ENCODE data around the gene WDR5. TPM values are rescaled to one million over a fixed set of nuclear protein-coding genes. Genes with fewer than 3 reads are reported as not detected.

The WDR5 gene
- total and polyA plus RNA-seq, 4 experiments from 2014 or later = 14.6 to 32.7 (median 23.4) TPM

GRCh38 chr9:134126373-134126772 lies 9.5 kb upstream of the WDR5 start:
- H3K9me3 Mint-ChIP-seq = no peaks in the 10 kb centered on the region
- no peaks in the 10 kb centered on the region for H3K4me1 Mint-ChIP-seq
- POLR2A ChIA-PET (ENCODE audit: partially characterized antibody) = no interaction called here
- H3K4me1 ChIP-seq (ENCODE audit: insufficient read depth, low read length) = no peaks in the 10 kb centered on the region
- intact Hi-C loops (cut with micrococcal nuclease) = no loop called here
- no peaks in the 10 kb centered on the region for H3K27me3 Mint-ChIP-seq
- H3K4me3 ChIP-seq (ENCODE audit: low read length in 2 of 2) = no peak overlapping the region
- H3K4me3 Mint-ChIP-seq = no peak overlapping the region
- H3K27me3 ChIP-seq (ENCODE audit: insufficient read depth, low read length) = no peaks in the 10 kb centered on the region
- CTCF ChIA-PET (ENCODE audit: partially characterized antibody) = no interaction called here
- H3K36me3 ChIP-seq (ENCODE audit: insufficient read depth, low read length) = no peaks in the 10 kb centered on the region
- H3K27ac Mint-ChIP-seq = no peak overlapping the region
- no peak for DNase-seq
- H3K36me3 Mint-ChIP-seq = no peaks in the 10 kb centered on the region
- H3K9me3 ChIP-seq (ENCODE audit: control insufficient read depth in 1 of 2, low read length in 2 of 2) = no peaks in the 10 kb centered on the region
- H3K27ac ChIP-seq (ENCODE audit: low read depth, low read length) = no peak overlapping the region

GRCh38 chr9:134127065-134127580 lies 8.8 kb upstream of the WDR5 start:
- DNase-seq = no peak

GRCh38 chr9:134127616-134128015 lies 8.3 kb upstream of the WDR5 start:
- Mint-ChIP-seq H3K27me3 (no peaks in the 10 kb centered on the region), H3K9me3 (no peaks in the 10 kb centered on the region), H3K4me3 (no peak overlapping the region), H3K27ac (no peak overlapping the region), H3K4me1 (peaks cover 0 to 2% (median under 1%) of the 10 kb centered on the region in 4 donors), H3K36me3 (no peaks in the 10 kb centered on the region)
- Histone ChIP-seq H3K27me3 (ENCODE audit: insufficient read depth, low read length) (no peaks in the 10 kb centered on the region), H3K4me1 (ENCODE audit: insufficient read depth, low read length) (no peaks in the 10 kb centered on the region), H3K4me3 (ENCODE audit: low read length in 2 of 2) (no peak overlapping the region), H3K27ac (ENCODE audit: low read depth, low read length) (no peak overlapping the region), H3K9me3 (ENCODE audit: control insufficient read depth in 1 of 2, low read length in 2 of 2) (no peaks in the 10 kb centered on the region), H3K36me3 (ENCODE audit: insufficient read depth, low read length) (no peaks in the 10 kb centered on the region)
- no peak for DNase-seq
- intact Hi-C loops (cut with micrococcal nuclease) = no loop called here
- ChIA-PET POLR2A (ENCODE audit: partially characterized antibody) (no interaction called here), CTCF (ENCODE audit: partially characterized antibody) (no interaction called here)

More at GRCh38 chr9:134127065-134127580, 8.8 kb upstream of the WDR5 start:
- Mint-ChIP-seq H3K36me3 (no peaks in the 10 kb centered on the region), H3K4me3 (no peak overlapping the region), H3K9me3 (no peaks in the 10 kb centered on the region), H3K4me1 (peaks cover 0 to 2% (median 0%) of the 10 kb centered on the region in 4 donors), H3K27ac (no peak overlapping the region), H3K27me3 (no peaks in the 10 kb centered on the region)
- intact Hi-C loops (cut with micrococcal nuclease) = no loop called here
- H3K27ac ChIP-seq (ENCODE audit: low read depth, low read length) = no peak overlapping the region
- H3K9me3 ChIP-seq (ENCODE audit: control insufficient read depth in 1 of 2, low read length in 2 of 2) = no peaks in the 10 kb centered on the region
- no peaks in the 10 kb centered on the region for H3K36me3 ChIP-seq (ENCODE audit: insufficient read depth, low read length)
- no peaks in the 10 kb centered on the region for H3K27me3 ChIP-seq (ENCODE audit: insufficient read depth, low read length)
- ChIA-PET CTCF (ENCODE audit: partially characterized antibody) (no interaction called here), POLR2A (ENCODE audit: partially characterized antibody) (no interaction called here)
- H3K4me3 ChIP-seq (ENCODE audit: low read length in 2 of 2) = no peak overlapping the region
- H3K4me1 ChIP-seq (ENCODE audit: insufficient read depth, low read length) = no peaks in the 10 kb centered on the region

GRCh38 chr9:134128727-134129679 lies 6.9 kb upstream of the WDR5 start:
- POLR2A ChIA-PET (ENCODE audit: partially characterized antibody) = no interaction called here
- no peak for DNase-seq
- no peaks in the 10 kb centered on the region for H3K9me3 ChIP-seq (ENCODE audit: control insufficient read depth in 1 of 2, low read length in 2 of 2)
- Mint-ChIP-seq H3K4me3 (no peak overlapping the region), H3K9me3 (no peaks in the 10 kb centered on the region), H3K27me3 (no peaks in the 10 kb centered on the region), H3K27ac (no peak overlapping the region), H3K4me1 (peaks cover 4 to 6% (median 4%) of the 10 kb centered on the region in 4 donors), H3K36me3 (no peaks in the 10 kb centered on the region)
- H3K36me3 ChIP-seq (ENCODE audit: insufficient read depth, low read length) = no peaks in the 10 kb centered on the region
- no peaks in the 10 kb centered on the region for H3K4me1 ChIP-seq (ENCODE audit: insufficient read depth, low read length)
- CTCF ChIA-PET (ENCODE audit: partially characterized antibody) = no interaction called here
- no peak overlapping the region for H3K27ac ChIP-seq (ENCODE audit: low read depth, low read length)
- H3K27me3 ChIP-seq (ENCODE audit: insufficient read depth, low read length) = no peaks in the 10 kb centered on the region
- intact Hi-C loops (cut with micrococcal nuclease) = no loop called here
- H3K4me3 ChIP-seq (ENCODE audit: low read length in 2 of 2) = no peak overlapping the region

GRCh38 chr9:134130503-134131375 lies 5.1 kb upstream of the WDR5 start:
- POLR2A ChIA-PET (ENCODE audit: partially characterized antibody) = interaction anchor here (0.9 kb wide), 1 partner anchor 34 kb away, joined by 4 read pairs; the partner anchor contains the start of gene RNU6ATAC
- Mint-ChIP-seq H3K9me3 (no peaks in the 10 kb centered on the region), H3K27ac (peak overlapping the region in 1 of 7 donors; percentile 76), H3K4me3 (no peak overlapping the region), H3K36me3 (no peaks in the 10 kb centered on the region), H3K27me3 (no peaks in the 10 kb centered on the region), H3K4me1 (peaks cover 10 to 16% (median 14%) of the 10 kb centered on the region in 4 donors)
- Histone ChIP-seq H3K9me3 (ENCODE audit: control insufficient read depth in 1 of 2, low read length in 2 of 2) (no peaks in the 10 kb centered on the region), H3K27me3 (ENCODE audit: insufficient read depth, low read length) (no peaks in the 10 kb centered on the region), H3K36me3 (ENCODE audit: insufficient read depth, low read length) (no peaks in the 10 kb centered on the region), H3K4me1 (ENCODE audit: insufficient read depth, low read length) (peaks cover 10% of the 10 kb centered on the region), H3K4me3 (ENCODE audit: low read length in 2 of 2) (no peak overlapping the region), H3K27ac (ENCODE audit: low read depth, low read length) (no peak overlapping the region)
- no peak for DNase-seq
- CTCF ChIA-PET (ENCODE audit: partially characterized antibody) = interaction anchor here (1.3 kb wide), 1 partner anchor 32 kb away, joined by 3 read pairs; no protein-coding TSS in a partner anchor
- intact Hi-C loops (cut with micrococcal nuclease) = no loop called here

- Histone ChIP-seq H3K27me3 (ENCODE audit: insufficient read depth, low read length) (no peaks in the 10 kb centered on the region), H3K4me3 (ENCODE audit: low read length in 2 of 2) (no peak overlapping the region), H3K36me3 (ENCODE audit: insufficient read depth, low read length) (no peaks in the 10 kb centered on the region), H3K9me3 (ENCODE audit: control insufficient read depth in 1 of 2, low read length in 2 of 2) (no peaks in the 10 kb centered on the region), H3K4me1 (ENCODE audit: insufficient read depth, low read length) (peaks cover 11% of the 10 kb centered on the region), H3K27ac (ENCODE audit: low read depth, low read length) (no peak overlapping the region)
- no peaks in the 10 kb centered on the region for H3K27me3 Mint-ChIP-seq
- peaks cover 0 to under 1% of the 10 kb centered on the region in 2 donors for H3K36me3 Mint-ChIP-seq
- peaks cover 11 to 18% (median 14%) of the 10 kb centered on the region in 4 donors for H3K4me1 Mint-ChIP-seq
- ChIA-PET CTCF (ENCODE audit: partially characterized antibody) (interaction anchor here (0.5 kb wide), 1 partner anchor 63 kb away, joined by 3 read pairs; no protein-coding TSS in a partner anchor), POLR2A (ENCODE audit: partially characterized antibody) (no interaction called here)
- no peak for DNase-seq
- peak overlapping the region in 1 of 7 donors; percentile 76 for H3K27ac Mint-ChIP-seq
- H3K4me3 Mint-ChIP-seq = peak overlapping the region in 2 of 8 donors; percentile 22 to 39
- intact Hi-C loops (cut with micrococcal nuclease) = no loop called here
- H3K9me3 Mint-ChIP-seq = no peaks in the 10 kb centered on the region
These were observed 4.2 kb upstream of the WDR5 start for GRCh38 chr9:134131471-134132207.
